ENCODE measurements around the gene RHBDL1.
A peak's percentile ranks its signal among the peaks of the same experiment; 100 is the strongest.

Gene RHBDL1

GRCh38 chr16:720447-720989, 45.0 kb downstream of the RHBDL1 start:
- TF ChIP-seq POLR2AphosphoS5 (IDR thresholded peaks at IDR 0.05; ENCODE audit: low read depth, low read length) (peak; percentile 53), SIN3A (IDR thresholded peaks at IDR 0.05; ENCODE audit: borderline replicate concordance, insufficient read depth, low read length) (0 out of 2 replicates have a peak, but pooled peaks have one; percentile 80), REST (IDR thresholded peaks at IDR 0.05; ENCODE audit: insufficient read depth in 1 of 2, low read depth in 2 of 2, low read length in 2 of 2) (no peak)

DNA sequence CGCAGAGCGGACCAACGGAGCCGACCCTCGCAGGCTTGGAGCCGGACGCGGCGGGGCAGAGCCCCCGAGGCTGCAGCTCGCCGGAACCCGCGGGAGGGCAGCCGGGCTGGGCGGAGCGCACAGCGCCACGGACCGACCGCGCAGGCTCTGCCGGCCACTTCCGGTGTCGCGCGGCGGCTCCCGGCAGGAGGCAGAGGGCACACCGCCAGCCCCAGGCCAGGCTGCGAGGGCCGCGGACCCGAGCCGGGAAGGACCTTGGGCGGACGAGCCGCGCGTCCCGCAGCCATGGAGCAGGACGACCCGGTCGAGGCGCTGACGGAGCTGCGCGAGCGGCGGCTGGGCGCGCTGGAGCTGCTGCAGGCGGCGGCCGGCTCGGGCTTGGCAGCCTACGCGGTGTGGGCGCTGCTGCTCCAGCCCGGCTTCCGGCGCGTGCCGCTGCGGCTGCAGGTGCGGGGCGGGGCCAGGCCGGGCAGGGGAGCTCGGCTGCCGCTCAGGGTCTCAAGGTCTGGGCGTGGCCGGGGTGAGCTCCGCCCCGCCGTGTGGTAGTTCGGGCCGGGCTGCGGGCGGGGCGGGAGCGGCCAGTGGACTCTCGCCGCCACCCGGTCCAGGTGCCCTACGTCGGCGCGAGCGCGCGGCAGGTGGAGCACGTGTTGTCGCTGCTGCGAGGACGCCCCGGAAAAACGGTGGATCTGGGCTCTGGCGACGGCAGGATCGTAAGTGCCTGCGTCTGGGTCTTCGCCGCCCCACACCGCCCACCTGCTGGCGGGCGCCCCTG, 45.7 kb downstream of the RHBDL1 start, which contains the start of gene ANTKMT:
Gene ANTKMT (plus strand): TSS at position 157 of the 775 bp plus-strand sequence. CDS start 129 bp downstream, at position 286.
- TF ChIP-seq SIN3A (IDR thresholded peaks at IDR 0.05; ENCODE audit: borderline replicate concordance, insufficient read depth, low read length) (no peak), POLR2AphosphoS5 (IDR thresholded peaks at IDR 0.05; ENCODE audit: low read depth, low read length) (no peak), FOXP2 (optimal IDR thresholded peaks at IDR 0.05; ENCODE audit: borderline replicate concordance, extremely low read depth, extremely low read length, insufficient read depth) (no peak)

GRCh38 chr16:721765-722540, 46.5 kb downstream of the RHBDL1 start:
- TF ChIP-seq SIN3A (IDR thresholded peaks at IDR 0.05; ENCODE audit: borderline replicate concordance, insufficient read depth, low read length) = no peak
- TF ChIP-seq REST (IDR thresholded peaks at IDR 0.05; ENCODE audit: insufficient read depth in 1 of 2, low read depth in 2 of 2, low read length in 2 of 2) = no peak
- no peak for TF ChIP-seq TAF1 (IDR thresholded peaks at IDR 0.05; ENCODE audit: borderline replicate concordance, insufficient read depth, low read length)
- TF ChIP-seq POLR2AphosphoS5 (IDR thresholded peaks at IDR 0.05; ENCODE audit: low read depth, low read length) = no peak
- no peak for TF ChIP-seq FOXP2 (optimal IDR thresholded peaks at IDR 0.05; ENCODE audit: borderline replicate concordance, extremely low read depth, extremely low read length, insufficient read depth)

- no peak for TF ChIP-seq REST (IDR thresholded peaks at IDR 0.05; ENCODE audit: insufficient read depth in 1 of 2, low read depth in 2 of 2, low read length in 2 of 2)
- TF ChIP-seq FOXP2 (optimal IDR thresholded peaks at IDR 0.05; ENCODE audit: borderline replicate concordance, extremely low read depth, extremely low read length, insufficient read depth) = no peak
- TF ChIP-seq TAF1 (IDR thresholded peaks at IDR 0.05; ENCODE audit: borderline replicate concordance, insufficient read depth, low read length) = no peak
- TF ChIP-seq POLR2AphosphoS5 (IDR thresholded peaks at IDR 0.05; ENCODE audit: low read depth, low read length) = no peak
- no peak for TF ChIP-seq SIN3A (IDR thresholded peaks at IDR 0.05; ENCODE audit: borderline replicate concordance, insufficient read depth, low read length)
Measured at GRCh38 chr16:722835-723633, 47.6 kb downstream of the RHBDL1 start.

DNA sequence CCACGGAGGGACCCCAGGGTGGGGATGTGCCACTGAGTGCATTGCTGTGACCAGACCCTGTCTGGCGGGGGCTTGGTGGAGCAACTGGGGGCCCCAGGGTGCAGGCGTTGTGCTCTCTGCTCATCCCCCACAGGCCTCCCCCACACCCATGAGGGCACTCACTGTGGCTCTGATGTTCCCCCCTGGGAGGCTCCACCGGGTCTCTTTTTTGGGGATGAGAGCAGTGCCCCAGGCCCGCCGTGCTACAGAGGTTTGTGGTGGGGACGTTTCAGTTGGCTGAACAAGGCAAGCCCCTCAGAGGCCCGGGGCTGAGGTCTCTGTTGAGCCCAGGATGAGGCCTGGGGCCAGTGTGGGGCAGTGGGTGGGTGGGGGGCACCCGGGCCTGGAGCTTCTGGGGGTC, 48.2 kb downstream of the RHBDL1 start:
- TF ChIP-seq TAF1 (IDR thresholded peaks at IDR 0.05; ENCODE audit: borderline replicate concordance, insufficient read depth, low read length) = no peak
- no peak for TF ChIP-seq SIN3A (IDR thresholded peaks at IDR 0.05; ENCODE audit: borderline replicate concordance, insufficient read depth, low read length)
- TF ChIP-seq REST (IDR thresholded peaks at IDR 0.05; ENCODE audit: insufficient read depth in 1 of 2, low read depth in 2 of 2, low read length in 2 of 2) = no peak
- TF ChIP-seq POLR2AphosphoS5 (IDR thresholded peaks at IDR 0.05; ENCODE audit: low read depth, low read length) = no peak
- no peak for TF ChIP-seq FOXP2 (optimal IDR thresholded peaks at IDR 0.05; ENCODE audit: borderline replicate concordance, extremely low read depth, extremely low read length, insufficient read depth)

Measured in PFSK-1 (cell line).